Prostate gland (tissue), 2 donors: ENCODE measurements around the gene CYFIP1.

ENCODE experiments used
- CTCF ChIP-seq, 4 experiments: fragments of 200-600 bp in 2 of 4; fragments of 450-650 bp in 2 of 4; sonication (generic) in 2 of 4; IDR thresholded peaks; 1 replicate in 3 of 4; 2 replicates in 1 of 4; pipeline ENCODE4 v1.5.1; 2016 to 2019; ENCODE audit warnings: antibody characterized with exemption in 4 of 4, mild to moderate bottlenecking in 2 of 4, moderate library complexity in 2 of 4
- POLR2AphosphoS5 ChIP-seq: sonication (generic); formaldehyde crosslinking; IDR thresholded peaks from one replicate; pipeline ENCODE4 v1.6.1; 2017; ENCODE audit warnings: antibody characterized with exemption

GRCh38 chr15:22962611-22963010, 17.6 kb downstream of the CYFIP1 start:
- TF ChIP-seq CTCF (IDR thresholded peaks at IDR 0.05), result no peak
- TF ChIP-seq POLR2AphosphoS5, result no peak
